ENCODE data around the gene CTIF. TPM values are rescaled to one million over a fixed set of nuclear protein-coding genes. Genes with fewer than 3 reads are reported as not detected.

CTIF gene
- total and polyA plus RNA-seq, 2 experiments from 2014 or later, result 8.6 to 14.4 TPM

DNA sequence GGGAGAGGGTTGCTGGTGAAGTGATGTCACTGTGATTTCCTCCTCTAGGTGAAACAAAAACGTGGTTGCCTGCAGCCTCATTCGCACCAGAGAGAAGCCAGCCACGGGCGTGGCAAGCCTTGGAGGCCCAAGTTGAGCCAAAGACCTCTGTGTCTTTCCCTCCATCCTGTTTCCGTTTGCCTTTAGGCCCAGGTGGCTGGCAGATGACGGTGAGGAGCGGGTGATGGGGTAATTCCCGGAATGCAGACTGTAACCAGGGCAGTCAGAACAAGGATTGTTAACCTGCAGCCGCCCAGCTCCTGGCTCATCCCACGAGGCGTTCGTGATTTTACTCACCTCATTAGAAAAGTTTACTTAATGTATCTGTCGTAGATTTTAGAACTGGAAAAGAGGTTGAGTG lies 14.4 kb downstream of the CTIF start:
- Histone ChIP-seq H3K27me3 (ENCODE audit: insufficient read depth) (no peaks in the 10 kb centered on the region), H3K79me2 (replicated peaks; ENCODE audit: insufficient read depth) (peaks cover 47% of the 10 kb centered on the region), H2AFZ (no peak overlapping the region), H3K4me3 (no peak overlapping the region), H3K9me2 (ENCODE audit: insufficient read depth) (no peaks in the 10 kb centered on the region; the same call in none of the 2 replicates), H3K27ac (ENCODE audit: low read depth) (no peak overlapping the region), H3K4me1 (ENCODE audit: insufficient read depth) (0 out of 2 replicates have a peak, but pooled peaks cover 5% of the 10 kb centered on the region), H3K4me2 (no peak overlapping the region), H4K20me1 (replicated peaks; ENCODE audit: insufficient read depth) (no peaks in the 10 kb centered on the region; the same call in 1 of the 2 replicates), H3K36me3 (ENCODE audit: insufficient read depth) (no peaks in the 10 kb centered on the region), H3F3A (replicated peaks; ENCODE audit: low read depth) (no peaks in the 10 kb centered on the region)
- Mint-ChIP-seq H3K27ac (no peak overlapping the region), H3K9me3 (no peaks in the 10 kb centered on the region), H3K27me3 (ENCODE audit: insufficient read depth, low read depth, poor library complexity) (peaks cover 2% of the 10 kb centered on the region), H3K36me3 (ENCODE audit: low read depth) (no peaks in the 10 kb centered on the region), H3K4me3 (no peak overlapping the region), H3K4me1 (peaks cover 11% of the 10 kb centered on the region; the same call in 2 of the 3 replicates)
- no peak for ATAC-seq
- DNase-seq (ENCODE audit: low spot score), result no peak
- TF ChIP-seq, protein P1, sequence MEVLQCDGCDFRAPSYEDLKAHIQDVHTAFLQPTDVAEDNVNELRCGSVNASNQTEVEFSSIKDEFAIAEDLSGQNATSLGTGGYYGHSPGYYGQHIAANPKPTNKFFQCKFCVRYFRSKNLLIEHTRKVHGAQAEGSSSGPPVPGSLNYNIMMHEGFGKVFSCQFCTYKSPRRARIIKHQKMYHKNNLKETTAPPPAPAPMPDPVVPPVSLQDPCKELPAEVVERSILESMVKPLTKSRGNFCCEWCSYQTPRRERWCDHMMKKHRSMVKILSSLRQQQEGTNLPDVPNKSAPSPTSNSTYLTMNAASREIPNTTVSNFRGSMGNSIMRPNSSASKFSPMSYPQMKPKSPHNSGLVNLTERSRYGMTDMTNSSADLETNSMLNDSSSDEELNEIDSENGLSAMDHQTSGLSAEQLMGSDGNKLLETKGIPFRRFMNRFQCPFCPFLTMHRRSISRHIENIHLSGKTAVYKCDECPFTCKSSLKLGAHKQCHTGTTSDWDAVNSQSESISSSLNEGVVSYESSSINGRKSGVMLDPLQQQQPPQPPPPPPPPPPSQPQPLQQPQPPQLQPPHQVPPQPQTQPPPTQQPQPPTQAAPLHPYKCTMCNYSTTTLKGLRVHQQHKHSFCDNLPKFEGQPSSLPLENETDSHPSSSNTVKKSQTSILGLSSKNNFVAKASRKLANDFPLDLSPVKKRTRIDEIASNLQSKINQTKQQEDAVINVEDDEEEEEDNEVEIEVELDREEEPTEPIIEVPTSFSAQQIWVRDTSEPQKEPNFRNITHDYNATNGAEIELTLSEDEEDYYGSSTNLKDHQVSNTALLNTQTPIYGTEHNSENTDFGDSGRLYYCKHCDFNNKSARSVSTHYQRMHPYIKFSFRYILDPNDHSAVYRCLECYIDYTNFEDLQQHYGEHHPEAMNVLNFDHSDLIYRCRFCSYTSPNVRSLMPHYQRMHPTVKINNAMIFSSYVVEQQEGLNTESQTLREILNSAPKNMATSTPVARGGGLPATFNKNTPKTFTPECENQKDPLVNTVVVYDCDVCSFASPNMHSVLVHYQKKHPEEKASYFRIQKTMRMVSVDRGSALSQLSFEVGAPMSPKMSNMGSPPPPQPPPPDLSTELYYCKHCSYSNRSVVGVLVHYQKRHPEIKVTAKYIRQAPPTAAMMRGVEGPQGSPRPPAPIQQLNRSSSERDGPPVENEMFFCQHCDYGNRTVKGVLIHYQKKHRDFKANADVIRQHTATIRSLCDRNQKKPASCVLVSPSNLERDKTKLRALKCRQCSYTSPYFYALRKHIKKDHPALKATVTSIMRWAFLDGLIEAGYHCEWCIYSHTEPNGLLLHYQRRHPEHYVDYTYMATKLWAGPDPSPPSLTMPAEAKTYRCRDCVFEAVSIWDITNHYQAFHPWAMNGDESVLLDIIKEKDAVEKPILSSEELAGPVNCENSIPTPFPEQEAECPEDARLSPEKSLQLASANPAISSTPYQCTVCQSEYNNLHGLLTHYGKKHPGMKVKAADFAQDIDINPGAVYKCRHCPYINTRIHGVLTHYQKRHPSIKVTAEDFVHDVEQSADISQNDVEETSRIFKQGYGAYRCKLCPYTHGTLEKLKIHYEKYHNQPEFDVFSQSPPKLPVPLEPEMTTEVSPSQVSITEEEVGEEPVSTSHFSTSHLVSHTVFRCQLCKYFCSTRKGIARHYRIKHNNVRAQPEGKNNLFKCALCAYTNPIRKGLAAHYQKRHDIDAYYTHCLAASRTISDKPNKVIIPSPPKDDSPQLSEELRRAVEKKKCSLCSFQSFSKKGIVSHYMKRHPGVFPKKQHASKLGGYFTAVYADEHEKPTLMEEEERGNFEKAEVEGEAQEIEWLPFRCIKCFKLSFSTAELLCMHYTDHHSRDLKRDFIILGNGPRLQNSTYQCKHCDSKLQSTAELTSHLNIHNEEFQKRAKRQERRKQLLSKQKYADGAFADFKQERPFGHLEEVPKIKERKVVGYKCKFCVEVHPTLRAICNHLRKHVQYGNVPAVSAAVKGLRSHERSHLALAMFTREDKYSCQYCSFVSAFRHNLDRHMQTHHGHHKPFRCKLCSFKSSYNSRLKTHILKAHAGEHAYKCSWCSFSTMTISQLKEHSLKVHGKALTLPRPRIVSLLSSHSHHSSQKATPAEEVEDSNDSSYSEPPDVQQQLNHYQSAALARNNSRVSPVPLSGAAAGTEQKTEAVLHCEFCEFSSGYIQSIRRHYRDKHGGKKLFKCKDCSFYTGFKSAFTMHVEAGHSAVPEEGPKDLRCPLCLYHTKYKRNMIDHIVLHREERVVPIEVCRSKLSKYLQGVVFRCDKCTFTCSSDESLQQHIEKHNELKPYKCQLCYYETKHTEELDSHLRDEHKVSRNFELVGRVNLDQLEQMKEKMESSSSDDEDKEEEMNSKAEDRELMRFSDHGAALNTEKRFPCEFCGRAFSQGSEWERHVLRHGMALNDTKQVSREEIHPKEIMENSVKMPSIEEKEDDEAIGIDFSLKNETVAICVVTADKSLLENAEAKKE (CRISPR knock-in tag; IDR thresholded peaks at IDR 0.05), result no peak
- TF ChIP-seq ZNF331 (CRISPR knock-in tag; IDR thresholded peaks at IDR 0.05; ENCODE audit: low read depth) (no peak), ZNF114 (CRISPR knock-in tag; IDR thresholded peaks at IDR 0.05) (no peak), POLR2AphosphoS5 (IDR thresholded peaks at IDR 0.05; ENCODE audit: low read depth) (no peak), STAT1 (IDR thresholded peaks at IDR 0.05; ENCODE audit: unreplicated experiment) (no peak), JUNB (IDR thresholded peaks at IDR 0.05; ENCODE audit: unreplicated experiment) (no peak), EZH2phosphoT487 (IDR thresholded peaks at IDR 0.05; ENCODE audit: unreplicated experiment) (no peak), NANOG (IDR thresholded peaks at IDR 0.05; ENCODE audit: borderline replicate concordance) (no peak), CREB1 (CRISPR knock-in tag; IDR thresholded peaks at IDR 0.05; ENCODE audit: low read depth) (no peak), EZH2 (IDR thresholded peaks at IDR 0.05; ENCODE audit: low read depth, unreplicated experiment) (no peak)
- TF ChIP-seq, protein P2, sequence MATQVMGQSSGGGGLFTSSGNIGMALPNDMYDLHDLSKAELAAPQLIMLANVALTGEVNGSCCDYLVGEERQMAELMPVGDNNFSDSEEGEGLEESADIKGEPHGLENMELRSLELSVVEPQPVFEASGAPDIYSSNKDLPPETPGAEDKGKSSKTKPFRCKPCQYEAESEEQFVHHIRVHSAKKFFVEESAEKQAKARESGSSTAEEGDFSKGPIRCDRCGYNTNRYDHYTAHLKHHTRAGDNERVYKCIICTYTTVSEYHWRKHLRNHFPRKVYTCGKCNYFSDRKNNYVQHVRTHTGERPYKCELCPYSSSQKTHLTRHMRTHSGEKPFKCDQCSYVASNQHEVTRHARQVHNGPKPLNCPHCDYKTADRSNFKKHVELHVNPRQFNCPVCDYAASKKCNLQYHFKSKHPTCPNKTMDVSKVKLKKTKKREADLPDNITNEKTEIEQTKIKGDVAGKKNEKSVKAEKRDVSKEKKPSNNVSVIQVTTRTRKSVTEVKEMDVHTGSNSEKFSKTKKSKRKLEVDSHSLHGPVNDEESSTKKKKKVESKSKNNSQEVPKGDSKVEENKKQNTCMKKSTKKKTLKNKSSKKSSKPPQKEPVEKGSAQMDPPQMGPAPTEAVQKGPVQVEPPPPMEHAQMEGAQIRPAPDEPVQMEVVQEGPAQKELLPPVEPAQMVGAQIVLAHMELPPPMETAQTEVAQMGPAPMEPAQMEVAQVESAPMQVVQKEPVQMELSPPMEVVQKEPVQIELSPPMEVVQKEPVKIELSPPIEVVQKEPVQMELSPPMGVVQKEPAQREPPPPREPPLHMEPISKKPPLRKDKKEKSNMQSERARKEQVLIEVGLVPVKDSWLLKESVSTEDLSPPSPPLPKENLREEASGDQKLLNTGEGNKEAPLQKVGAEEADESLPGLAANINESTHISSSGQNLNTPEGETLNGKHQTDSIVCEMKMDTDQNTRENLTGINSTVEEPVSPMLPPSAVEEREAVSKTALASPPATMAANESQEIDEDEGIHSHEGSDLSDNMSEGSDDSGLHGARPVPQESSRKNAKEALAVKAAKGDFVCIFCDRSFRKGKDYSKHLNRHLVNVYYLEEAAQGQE (IDR thresholded peaks at IDR 0.05; ENCODE audit: unreplicated experiment), result no peak
- TF ChIP-seq, protein P3, sequence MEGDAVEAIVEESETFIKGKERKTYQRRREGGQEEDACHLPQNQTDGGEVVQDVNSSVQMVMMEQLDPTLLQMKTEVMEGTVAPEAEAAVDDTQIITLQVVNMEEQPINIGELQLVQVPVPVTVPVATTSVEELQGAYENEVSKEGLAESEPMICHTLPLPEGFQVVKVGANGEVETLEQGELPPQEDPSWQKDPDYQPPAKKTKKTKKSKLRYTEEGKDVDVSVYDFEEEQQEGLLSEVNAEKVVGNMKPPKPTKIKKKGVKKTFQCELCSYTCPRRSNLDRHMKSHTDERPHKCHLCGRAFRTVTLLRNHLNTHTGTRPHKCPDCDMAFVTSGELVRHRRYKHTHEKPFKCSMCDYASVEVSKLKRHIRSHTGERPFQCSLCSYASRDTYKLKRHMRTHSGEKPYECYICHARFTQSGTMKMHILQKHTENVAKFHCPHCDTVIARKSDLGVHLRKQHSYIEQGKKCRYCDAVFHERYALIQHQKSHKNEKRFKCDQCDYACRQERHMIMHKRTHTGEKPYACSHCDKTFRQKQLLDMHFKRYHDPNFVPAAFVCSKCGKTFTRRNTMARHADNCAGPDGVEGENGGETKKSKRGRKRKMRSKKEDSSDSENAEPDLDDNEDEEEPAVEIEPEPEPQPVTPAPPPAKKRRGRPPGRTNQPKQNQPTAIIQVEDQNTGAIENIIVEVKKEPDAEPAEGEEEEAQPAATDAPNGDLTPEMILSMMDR (conservative IDR thresholded peaks at IDR 0.05; ENCODE audit: low read depth in 2 of 2), result no peak
- TF ChIP-seq, protein P4, sequence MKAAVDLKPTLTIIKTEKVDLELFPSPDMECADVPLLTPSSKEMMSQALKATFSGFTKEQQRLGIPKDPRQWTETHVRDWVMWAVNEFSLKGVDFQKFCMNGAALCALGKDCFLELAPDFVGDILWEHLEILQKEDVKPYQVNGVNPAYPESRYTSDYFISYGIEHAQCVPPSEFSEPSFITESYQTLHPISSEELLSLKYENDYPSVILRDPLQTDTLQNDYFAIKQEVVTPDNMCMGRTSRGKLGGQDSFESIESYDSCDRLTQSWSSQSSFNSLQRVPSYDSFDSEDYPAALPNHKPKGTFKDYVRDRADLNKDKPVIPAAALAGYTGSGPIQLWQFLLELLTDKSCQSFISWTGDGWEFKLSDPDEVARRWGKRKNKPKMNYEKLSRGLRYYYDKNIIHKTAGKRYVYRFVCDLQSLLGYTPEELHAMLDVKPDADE (IDR thresholded peaks at IDR 0.05), result no peak
